ENCODE data around the gene LRRC8D. TPM values are rescaled to one million over a fixed set of nuclear protein-coding genes. Genes with fewer than 3 reads are reported as not detected.
"Not testable (repeated sequence)": the region's sequence is repeated elsewhere in the genome, so short reads cannot be mapped to it uniquely, and the experiment has no call there.

Gene LRRC8D
- total and polyA plus RNA-seq, 2 of the 4 experiments (the other 2 are of a cell fraction): 34.1 to 35.3 TPM

GRCh38 chr1:89795571-89795970 is 25.3 kb upstream of the LRRC8D start:
- H3K23ac ChIP-seq (ENCODE audit: low read depth, low read length); H3K4me1 ChIP-seq (ENCODE audit: control insufficient read depth, insufficient read depth, low read length); H3K4me3 ChIP-seq (ENCODE audit: insufficient read depth, low read depth, low read length); intact Hi-C loops (cut with micrococcal nuclease); H3K36me3 ChIP-seq (ENCODE audit: control insufficient read depth, insufficient read depth, low read length); H2BK5ac ChIP-seq (ENCODE audit: low read depth, low read length, poor library complexity, severe bottlenecking); H3K79me1 ChIP-seq (ENCODE audit: low read depth in 1 of 2, low read length in 2 of 2); H4K91ac ChIP-seq (ENCODE audit: insufficient read depth, low read depth, low read length); H4K5ac ChIP-seq (ENCODE audit: low read depth, low read length); POLR2A ChIA-PET (ENCODE audit: unreplicated experiment); H3K9me3 ChIP-seq (ENCODE audit: control insufficient read depth, insufficient read depth, low read length); H3K18ac ChIP-seq (ENCODE audit: low read depth, low read length); H2BK15ac ChIP-seq (ENCODE audit: low read depth, low read length); H3K4me2 ChIP-seq (ENCODE audit: low read depth, low read length); in situ Hi-C loops (cut with MboI; ENCODE audit: low sequenced_read_pairs); H3K27ac ChIP-seq (ENCODE audit: insufficient read depth, low read length); dilution Hi-C loops (cut with HindIII; ENCODE audit: low sequenced_read_pairs, unreplicated experiment); H3K9me1 ChIP-seq (ENCODE audit: insufficient read depth, low read length); H3K9ac ChIP-seq (ENCODE audit: low read depth, low read length); H2AFZ ChIP-seq (replicated peaks; ENCODE audit: low read length, poor library complexity); H2AK5ac ChIP-seq (ENCODE audit: low read depth, low read length); H4K8ac ChIP-seq (ENCODE audit: low read depth in 2 of 2, low read length in 2 of 2); H3K27me3 ChIP-seq (ENCODE audit: control insufficient read depth, insufficient read depth, low read length); H3K14ac ChIP-seq (replicated peaks; ENCODE audit: low read depth, low read length); H2BK20ac ChIP-seq (ENCODE audit: low read depth, low read length); DNase-seq; H3K56ac ChIP-seq (ENCODE audit: extremely low read depth, insufficient read depth, low read length); H3K4ac ChIP-seq (ENCODE audit: low read depth, low read length); BruUV-seq (replicated peaks); H2AK9ac ChIP-seq (replicated peaks; ENCODE audit: low read depth, low read length, poor library complexity); ATAC-seq (ENCODE audit: low read depth); H2BK120ac ChIP-seq (ENCODE audit: low read depth, low read length); H4K20me1 ChIP-seq (ENCODE audit: insufficient read depth, low read length); CTCF ChIA-PET: not testable (repeated sequence)
- WGBS, 2 experiments (ENCODE audit: extremely low coverage in 2 of 2, insufficient read length in 1 of 2): no CpG with 5 or more reads among the region's 4 CpGs

GRCh38 chr1:89797876-89798275 is 23.0 kb upstream of the LRRC8D start:
- H3K4ac ChIP-seq (ENCODE audit: low read depth, low read length); in situ Hi-C loops (cut with MboI; ENCODE audit: low sequenced_read_pairs); CTCF ChIA-PET; H3K4me1 ChIP-seq (ENCODE audit: control insufficient read depth, insufficient read depth, low read length); H3K36me3 ChIP-seq (ENCODE audit: control insufficient read depth, insufficient read depth, low read length); H3K9me1 ChIP-seq (ENCODE audit: insufficient read depth, low read length); H4K8ac ChIP-seq (ENCODE audit: low read depth in 2 of 2, low read length in 2 of 2); BruUV-seq (replicated peaks); H2BK15ac ChIP-seq (ENCODE audit: low read depth, low read length); H3K14ac ChIP-seq (replicated peaks; ENCODE audit: low read depth, low read length); H3K56ac ChIP-seq (ENCODE audit: extremely low read depth, insufficient read depth, low read length); H3K9ac ChIP-seq (ENCODE audit: low read depth, low read length); H2AFZ ChIP-seq (replicated peaks; ENCODE audit: low read length, poor library complexity); intact Hi-C loops (cut with micrococcal nuclease); H2BK120ac ChIP-seq (ENCODE audit: low read depth, low read length); dilution Hi-C loops (cut with HindIII; ENCODE audit: low sequenced_read_pairs, unreplicated experiment); H3K4me3 ChIP-seq (ENCODE audit: insufficient read depth, low read depth, low read length); H2AK9ac ChIP-seq (replicated peaks; ENCODE audit: low read depth, low read length, poor library complexity); H2AK5ac ChIP-seq (ENCODE audit: low read depth, low read length); H3K79me1 ChIP-seq (ENCODE audit: low read depth in 1 of 2, low read length in 2 of 2); H2BK20ac ChIP-seq (ENCODE audit: low read depth, low read length); H3K18ac ChIP-seq (ENCODE audit: low read depth, low read length); H2BK5ac ChIP-seq (ENCODE audit: low read depth, low read length, poor library complexity, severe bottlenecking); ATAC-seq (ENCODE audit: low read depth); H3K27me3 ChIP-seq (ENCODE audit: control insufficient read depth, insufficient read depth, low read length); H4K20me1 ChIP-seq (ENCODE audit: insufficient read depth, low read length); H4K5ac ChIP-seq (ENCODE audit: low read depth, low read length); POLR2A ChIA-PET (ENCODE audit: unreplicated experiment); H3K27ac ChIP-seq (ENCODE audit: insufficient read depth, low read length); H4K91ac ChIP-seq (ENCODE audit: insufficient read depth, low read depth, low read length); H3K9me3 ChIP-seq (ENCODE audit: control insufficient read depth, insufficient read depth, low read length); DNase-seq; H3K4me2 ChIP-seq (ENCODE audit: low read depth, low read length); H3K23ac ChIP-seq (ENCODE audit: low read depth, low read length): not testable (repeated sequence)
- WGBS, 2 experiments (ENCODE audit: extremely low coverage in 2 of 2, insufficient read length in 1 of 2): 91% methylated on average over 5 of the region's 32 CpGs; no CpG with 5 or more reads in 1 of the 2 experiments
